Thoracic aorta (tissue), 2 donors: ENCODE data around the gene PPAT. TPM values are rescaled to one million over a fixed set of nuclear protein-coding genes. Genes with fewer than 3 reads are reported as not detected.
"Not testable (repeated sequence)": the region's sequence is repeated elsewhere in the genome, so short reads cannot be mapped to it uniquely, and the experiment has no call there.

Experiments used
- ATAC-seq: fragments of 150-250 bp; one replicate; pipeline ENCODE4 v1.8.0; 2017; ENCODE audit warnings: low read depth; ENCODE audit not compliant: insufficient number of reproducible peaks, low FRiP score
- DNase-seq: peaks from one replicate; pipeline ENCODE4 v3.0.0-alpha.2; 2020; ENCODE audit warnings: low spot score
- H3K27ac ChIP-seq, 2 donors: fragments of 200-600 bp; sonication (generic); 1 replicate in 1 of 2; 2 replicates in 1 of 2; pipeline ENCODE4 v1.5.1; 2016; ENCODE audit warnings: mild to moderate bottlenecking in 2 of 2, moderate library complexity in 2 of 2
- H3K27me3 ChIP-seq: fragments of 200-600 bp; sonication (generic); replicated peaks from 2 replicates; pipeline ENCODE4 v1.6.0; 2016; ENCODE audit warnings: mild to moderate bottlenecking; ENCODE audit not compliant: insufficient read depth
- H3K36me3 ChIP-seq: fragments of 200-600 bp; sonication (generic); one replicate; pipeline ENCODE4 v1.5.1; 2016
- H3K4me1 ChIP-seq, 2 donors: fragments of 200-600 bp; sonication (generic); 1 replicate in 1 of 2; 2 replicates in 1 of 2; pipeline versions ENCODE4 v1.5.1 to v1.6.0; 2016; ENCODE audit warnings: low read depth in 2 of 2, mild to moderate bottlenecking in 1 of 2; ENCODE audit not compliant: control insufficient read depth in 1 of 2
- H3K4me3 ChIP-seq: fragments of 200-600 bp; sonication (generic); 2 replicates; pipeline ENCODE4 v1.5.1; 2016; ENCODE audit warnings: mild to moderate bottlenecking
- H3K9me3 ChIP-seq: fragments of 200-600 bp; sonication (generic); 2 replicates; pipeline ENCODE4 v1.5.1; 2016
- total RNA-seq, 2 donors: library from RNA; depleted of rRNA; stranded (reverse); fragments of >200 nt; gene quantifications; one replicate each; pipeline versions ENCODE4 v1.1.0 to v1.2.3, GENCODE V29; 2016
- TF ChIP-seq, protein P1 (sequence below): fragments of 200-600 bp; sonication (generic); IDR thresholded peaks from one replicate; pipeline ENCODE4 v1.5.1; 2019; ENCODE audit warnings: antibody characterized with exemption

PPAT gene
- total RNA-seq, 2 donors from 2014 or later, result 5.1 to 10.0 TPM

- TF ChIP-seq, protein P1, sequence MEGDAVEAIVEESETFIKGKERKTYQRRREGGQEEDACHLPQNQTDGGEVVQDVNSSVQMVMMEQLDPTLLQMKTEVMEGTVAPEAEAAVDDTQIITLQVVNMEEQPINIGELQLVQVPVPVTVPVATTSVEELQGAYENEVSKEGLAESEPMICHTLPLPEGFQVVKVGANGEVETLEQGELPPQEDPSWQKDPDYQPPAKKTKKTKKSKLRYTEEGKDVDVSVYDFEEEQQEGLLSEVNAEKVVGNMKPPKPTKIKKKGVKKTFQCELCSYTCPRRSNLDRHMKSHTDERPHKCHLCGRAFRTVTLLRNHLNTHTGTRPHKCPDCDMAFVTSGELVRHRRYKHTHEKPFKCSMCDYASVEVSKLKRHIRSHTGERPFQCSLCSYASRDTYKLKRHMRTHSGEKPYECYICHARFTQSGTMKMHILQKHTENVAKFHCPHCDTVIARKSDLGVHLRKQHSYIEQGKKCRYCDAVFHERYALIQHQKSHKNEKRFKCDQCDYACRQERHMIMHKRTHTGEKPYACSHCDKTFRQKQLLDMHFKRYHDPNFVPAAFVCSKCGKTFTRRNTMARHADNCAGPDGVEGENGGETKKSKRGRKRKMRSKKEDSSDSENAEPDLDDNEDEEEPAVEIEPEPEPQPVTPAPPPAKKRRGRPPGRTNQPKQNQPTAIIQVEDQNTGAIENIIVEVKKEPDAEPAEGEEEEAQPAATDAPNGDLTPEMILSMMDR, result no peak
- Histone ChIP-seq H3K36me3 (peaks cover 18% of the 10 kb centered on the region), H3K27ac (no peak overlapping the region), H3K9me3 (no peaks in the 10 kb centered on the region), H3K4me3 (no peak overlapping the region), H3K27me3 (no peaks in the 10 kb centered on the region), H3K4me1 (peaks cover 25 to 37% of the 10 kb centered on the region in 2 donors)
- no peak for ATAC-seq
- DNase-seq, result no peak
These were observed 34.2 kb upstream of the PPAT start for GRCh38 chr4:56469489-56470210.

DNA sequence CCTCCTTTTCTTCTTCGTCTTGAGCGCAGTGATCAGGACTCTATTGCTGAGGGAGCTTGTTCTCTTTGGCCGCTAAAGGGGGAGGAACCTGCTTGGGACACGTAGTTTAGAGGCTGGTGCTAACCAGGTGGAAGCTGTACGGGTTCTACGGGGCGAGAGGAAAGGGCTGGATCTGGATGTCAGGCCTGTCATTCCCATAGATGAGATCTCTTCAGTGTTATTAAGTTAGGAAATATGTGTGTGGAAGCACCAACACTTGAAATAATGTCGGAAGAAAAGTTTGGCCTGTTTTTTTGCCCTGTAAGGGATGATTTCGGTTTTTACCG lies 32.6 kb upstream of the PPAT start:
- TF ChIP-seq, protein P1, result no peak
- Histone ChIP-seq H3K4me1 (peaks cover 27 to 44% of the 10 kb centered on the region in 2 donors), H3K9me3 (no peaks in the 10 kb centered on the region), H3K36me3 (peaks cover 9% of the 10 kb centered on the region), H3K27me3 (no peaks in the 10 kb centered on the region), H3K27ac (peak overlapping the region; percentile 81 to 89), H3K4me3 (peak overlapping the region; percentile 87)
- DNase-seq (no peak), ATAC-seq (no peak)

- H3K27ac ChIP-seq, result peak within 1 kb of the TSS; percentile 81 to 89
- TF ChIP-seq, protein P1, result no peak
- H3K9me3 ChIP-seq, result no peaks in the 10 kb centered on the region
- ATAC-seq (peak; percentile 98), DNase-seq (peak; percentile 76)
- H3K27me3 ChIP-seq, result no peaks in the 10 kb centered on the region
- H3K36me3 ChIP-seq, result peaks cover 4% of the 10 kb centered on the region
- H3K4me3 ChIP-seq, result peak within 1 kb of the TSS; percentile 87
- H3K4me1 ChIP-seq, result peaks cover 27 to 44% of the 10 kb centered on the region in 2 donors
These were observed 32.1 kb upstream of the PPAT start, which contains the start of gene SRP72 for GRCh38 chr4:56467284-56468096. SRP72 (plus strand) TSS chr4:56467617; CDS start chr4:56467636, 19 bp downstream.

DNA sequence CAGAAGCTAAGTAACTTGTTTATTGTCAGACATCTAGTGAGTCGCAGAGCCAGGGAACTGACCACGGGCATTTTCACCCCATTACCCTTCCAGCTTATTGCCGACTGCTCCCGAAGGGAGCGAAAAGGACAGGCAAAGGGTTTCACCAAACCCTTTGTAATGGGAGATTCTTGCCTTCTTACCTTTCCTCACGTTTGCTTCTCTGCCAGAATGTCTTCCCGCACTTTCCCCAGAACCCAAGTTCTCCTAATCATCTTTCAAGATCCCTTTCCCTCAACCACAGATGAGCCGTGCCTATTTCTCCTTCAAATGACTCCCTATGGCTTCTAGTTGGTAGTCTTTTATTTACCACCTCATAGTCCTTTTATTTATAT lies 31.5 kb upstream of the PPAT start:
- no peaks in the 10 kb centered on the region for H3K27me3 ChIP-seq
- DNase-seq (no peak), ATAC-seq (no peak)
- no peaks in the 10 kb centered on the region for H3K9me3 ChIP-seq
- peaks cover 27 to 44% of the 10 kb centered on the region in 2 donors for H3K4me1 ChIP-seq
- H3K27ac ChIP-seq, result peak overlapping the region; percentile 81 to 89
- H3K4me3 ChIP-seq, result peak overlapping the region; percentile 87
- H3K36me3 ChIP-seq, result no peaks in the 10 kb centered on the region
- TF ChIP-seq, protein P1, result no peak

DNA sequence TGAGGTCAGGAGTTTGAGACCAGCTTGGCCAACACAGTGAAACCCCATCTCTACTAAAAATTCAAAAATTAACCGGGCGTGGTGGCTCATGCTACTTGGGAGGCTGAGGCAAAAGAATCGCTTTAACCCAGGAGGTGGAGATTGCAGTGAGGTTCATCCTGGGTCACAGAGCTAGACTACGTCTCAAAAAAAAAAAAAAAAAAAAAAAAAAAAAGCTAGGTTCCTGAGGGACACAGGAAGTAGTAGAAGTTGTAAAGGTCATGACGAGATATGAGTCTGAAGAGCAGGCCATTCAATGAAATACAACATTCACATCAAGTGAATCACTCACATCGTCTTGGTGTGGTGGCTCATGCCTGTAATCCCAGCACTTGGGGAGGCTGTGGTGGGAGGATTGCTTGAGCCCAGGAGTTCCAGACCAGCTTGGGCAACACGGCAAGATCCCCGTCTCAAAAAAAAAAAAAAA lies 30.9 kb upstream of the PPAT start:
- not testable (repeated sequence) for DNase-seq, H3K9me3 ChIP-seq, H3K27me3 ChIP-seq, H3K36me3 ChIP-seq, ATAC-seq
- H3K4me3 ChIP-seq, result peak overlapping the region; percentile 87
- peaks cover 27 to 44% of the 10 kb centered on the region in 2 donors for H3K4me1 ChIP-seq
- peak overlapping the region in 1 of 2 donors; percentile 81 for H3K27ac ChIP-seq
